GM21515 (cell line): ENCODE results near the gene NEK11.
A peak's percentile ranks its signal among the peaks of the same experiment; 100 is the strongest.
"Not testable (repeated sequence)": the region's sequence is repeated elsewhere in the genome, so short reads cannot be mapped to it uniquely, and the experiment has no call there.

Experiments used
- ATAC-seq: cut with Tn5 transposase; IDR thresholded peaks from one replicate; pipeline ENCODE4 v1.9.1; 2021; ENCODE audit not compliant: unreplicated experiment

The NEK11 gene

DNA sequence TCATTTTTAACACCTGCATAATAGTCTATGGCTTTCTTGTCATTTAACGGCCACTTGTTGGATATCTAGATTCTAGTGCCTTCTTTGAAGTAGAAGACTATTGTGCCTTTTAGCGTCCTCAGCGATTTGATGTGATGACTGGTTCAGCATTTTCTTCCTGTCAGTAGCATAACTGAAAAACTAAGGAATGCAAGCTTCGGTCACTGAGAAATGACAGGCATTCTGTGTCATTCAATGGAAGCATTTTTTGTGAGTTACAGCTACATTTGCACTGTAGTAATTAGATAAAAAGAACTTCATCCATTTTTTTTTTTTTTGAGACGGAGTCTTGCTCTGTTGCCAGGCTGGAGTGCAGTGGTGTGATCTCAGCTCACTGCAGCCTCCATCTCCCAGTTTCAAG is 10.3 kb downstream of the NEK11 start:
- no peak for ATAC-seq

DNA sequence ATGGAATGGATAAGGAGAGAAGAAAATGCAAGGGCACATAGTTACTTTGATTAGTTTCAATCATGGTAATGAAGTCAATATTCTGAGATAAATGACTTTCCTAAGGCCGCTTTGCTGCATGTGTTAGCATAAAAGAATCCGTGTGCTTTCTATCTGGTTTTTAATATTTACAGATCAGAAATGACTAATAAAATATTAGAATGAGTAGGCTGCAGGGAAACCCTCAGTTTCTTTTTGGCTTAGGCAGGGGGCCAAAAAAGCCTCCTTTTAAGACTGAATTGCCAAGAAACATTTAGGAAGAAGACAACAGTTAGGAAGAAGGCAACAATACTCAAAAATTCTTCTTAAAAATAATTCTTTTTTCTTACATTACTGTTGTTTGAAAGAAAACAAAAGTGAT is 11.6 kb downstream of the NEK11 start:
- no peak for ATAC-seq

DNA sequence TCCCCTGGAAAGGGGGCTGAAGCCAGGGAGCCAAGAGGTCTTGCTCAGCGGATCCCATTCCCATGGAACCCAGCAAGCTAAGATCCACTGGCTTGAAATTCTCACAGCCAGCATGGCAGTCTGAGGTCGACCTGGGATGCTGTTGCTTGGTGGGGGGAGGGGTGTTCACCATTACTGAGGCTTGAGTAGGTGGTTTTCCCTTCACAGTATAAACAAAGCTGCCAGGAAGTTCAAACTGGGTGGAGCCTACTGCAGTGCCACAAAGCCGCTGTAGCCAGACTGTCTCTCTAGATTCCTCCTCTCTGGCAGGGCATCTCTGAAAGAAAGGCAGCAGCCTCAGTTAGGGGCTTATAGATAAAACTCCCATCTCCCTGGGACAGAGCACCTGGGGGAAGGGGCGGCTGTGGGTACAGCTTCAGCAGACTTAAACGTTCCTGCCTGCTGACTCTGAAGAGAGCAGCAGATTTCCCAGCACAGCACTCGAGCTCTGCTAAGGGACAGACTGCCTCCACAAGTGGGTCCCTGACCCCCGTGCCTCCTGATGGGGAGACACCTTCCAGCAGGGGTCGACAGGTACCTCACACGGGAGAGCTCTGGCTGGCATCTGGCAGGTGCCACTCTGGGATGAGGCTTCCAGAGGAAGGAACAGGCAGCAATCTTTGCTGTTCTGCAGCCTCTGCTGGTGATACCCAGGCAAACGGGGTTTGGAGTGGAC is 15.8 kb downstream of the NEK11 start:
- ATAC-seq: not testable (repeated sequence)

DNA sequence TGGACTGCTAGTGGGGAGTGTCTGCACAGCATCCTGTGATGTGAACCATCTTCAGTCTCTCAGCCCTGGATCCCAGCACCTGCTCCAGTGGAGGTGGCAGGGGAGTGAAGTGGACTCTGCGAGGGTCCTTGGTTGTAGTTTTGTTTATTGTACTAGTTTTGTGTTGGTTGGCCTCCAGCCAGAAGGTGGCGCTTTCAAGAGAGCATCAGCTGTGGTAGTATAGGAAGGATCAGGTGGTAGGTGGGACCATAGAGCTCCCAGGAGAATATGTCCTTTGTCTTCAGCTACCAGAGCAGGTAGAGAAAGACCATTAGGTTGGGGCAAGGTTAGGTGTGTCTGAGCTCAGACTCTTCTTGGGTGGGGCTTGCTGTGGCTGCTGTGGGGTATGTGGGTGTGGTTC is 20.9 kb downstream of the NEK11 start:
- no peak for ATAC-seq

DNA sequence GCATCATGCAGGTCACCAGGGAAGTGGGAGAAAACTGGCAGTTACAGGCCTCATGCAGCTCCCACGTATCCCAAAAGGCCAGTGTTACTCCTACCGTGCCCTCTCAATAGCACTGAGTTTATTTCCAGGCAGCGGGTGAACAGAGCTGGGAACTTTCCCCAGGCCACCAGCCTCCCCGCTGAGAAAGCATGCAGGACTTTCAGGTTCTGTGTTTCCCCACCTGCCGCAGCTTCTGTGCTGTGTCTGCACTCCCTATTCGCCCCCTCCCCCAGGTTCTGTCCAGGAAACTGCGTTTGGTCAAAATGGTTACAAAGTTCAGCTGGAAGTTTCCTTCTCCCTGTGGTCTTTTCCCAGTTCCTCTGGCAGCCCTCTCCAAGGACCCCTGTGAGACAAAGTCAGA is 21.4 kb downstream of the NEK11 start:
- no peak for ATAC-seq

DNA sequence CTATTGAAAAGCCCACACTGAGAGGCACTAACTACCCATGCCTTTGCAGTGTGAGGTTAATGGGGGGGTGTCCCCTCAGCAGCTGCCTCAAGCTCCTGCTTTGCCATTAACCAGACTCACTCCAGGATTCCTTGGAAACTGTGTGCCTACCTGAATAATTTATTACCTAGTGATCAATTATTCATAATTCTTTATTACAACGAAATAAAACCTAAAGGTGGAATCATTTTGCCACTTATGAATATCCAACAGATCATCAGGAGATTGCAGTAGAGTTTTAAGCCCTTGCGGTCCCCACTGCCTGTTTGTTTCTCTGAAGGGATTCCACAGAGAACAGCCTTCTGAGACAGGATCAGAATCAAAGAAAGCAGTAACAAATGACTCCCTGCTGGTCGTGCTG is 23.3 kb downstream of the NEK11 start:
- ATAC-seq: no peak

DNA sequence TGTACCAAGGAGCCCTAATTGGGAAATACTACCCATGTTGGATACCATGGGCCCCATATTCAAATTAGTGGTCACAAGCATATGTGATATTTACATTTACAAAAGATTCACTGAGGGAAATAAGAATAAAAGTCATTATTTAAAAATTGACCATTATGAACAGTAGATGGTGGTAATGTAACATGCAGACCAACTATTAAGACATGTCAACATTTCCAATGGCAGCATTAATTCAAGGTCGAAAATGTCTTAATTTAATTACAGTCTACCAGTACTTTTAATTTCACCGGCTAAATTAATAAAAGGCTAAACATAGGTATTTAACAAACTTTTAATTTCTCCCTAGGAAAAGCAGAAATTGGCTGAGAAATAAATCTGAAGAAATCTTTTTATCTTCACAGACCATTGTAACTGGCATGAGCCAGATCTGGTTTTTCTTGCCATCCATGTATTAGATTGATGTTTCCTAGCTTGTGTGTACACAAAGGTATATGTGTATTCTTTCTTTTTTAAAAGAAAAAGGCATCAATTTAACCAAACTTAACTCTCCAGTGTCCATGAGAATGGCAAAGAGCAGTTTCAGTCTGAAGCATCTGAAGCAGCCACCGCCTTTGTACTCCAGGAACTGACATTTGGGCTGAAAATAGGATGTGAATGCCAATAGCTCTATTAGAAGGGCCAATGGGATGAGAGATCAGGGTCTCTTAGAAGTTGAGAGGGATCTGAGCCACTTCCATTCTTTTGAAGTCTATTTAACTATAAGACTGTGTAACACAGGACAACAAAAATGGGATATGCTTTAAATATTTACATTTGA is 26.6 kb downstream of the NEK11 start:
- ATAC-seq: no peak

DNA sequence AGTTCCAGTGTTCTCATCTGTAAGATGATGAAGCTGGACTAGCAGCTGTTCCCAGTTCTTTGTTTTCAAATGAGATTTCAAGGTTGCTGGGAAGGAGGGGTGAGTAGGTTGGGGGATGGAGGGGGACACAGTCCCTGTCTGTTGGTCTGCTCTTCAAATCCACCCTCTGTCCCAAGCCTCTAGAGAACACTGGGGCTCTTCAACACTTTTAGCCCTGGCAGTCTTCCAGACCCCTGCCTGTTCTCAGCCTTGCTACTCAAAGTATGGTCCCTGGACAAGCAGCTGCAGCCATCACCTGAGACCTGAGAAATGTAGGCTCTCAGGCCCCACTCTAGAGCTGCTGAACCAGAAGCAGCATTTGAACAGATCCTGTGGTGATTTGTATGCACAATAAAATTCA is 41.3 kb downstream of the NEK11 start:
- ATAC-seq: no peak

DNA sequence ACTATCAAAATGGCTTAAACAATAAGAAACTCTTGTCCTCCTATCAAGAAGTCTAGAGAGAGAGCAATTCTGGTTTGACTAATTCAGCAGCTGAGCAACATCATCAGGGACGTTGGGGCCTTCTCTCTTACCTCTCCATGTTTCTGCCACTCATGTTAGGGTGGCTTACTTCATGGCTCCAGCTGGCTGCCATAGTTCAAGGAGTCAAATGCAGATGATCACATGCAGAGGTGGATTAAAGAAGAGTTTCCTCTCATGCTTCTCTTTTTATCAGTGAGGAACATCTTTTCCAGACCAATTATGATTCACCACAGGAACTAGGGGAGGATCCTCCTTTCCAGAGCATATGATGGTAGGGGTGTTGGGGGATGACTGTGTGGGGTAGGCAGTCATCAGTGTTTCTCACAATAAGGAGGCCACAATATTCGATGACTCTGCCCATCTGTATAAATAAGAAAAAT is 45.5 kb downstream of the NEK11 start:
- no peak for ATAC-seq

DNA sequence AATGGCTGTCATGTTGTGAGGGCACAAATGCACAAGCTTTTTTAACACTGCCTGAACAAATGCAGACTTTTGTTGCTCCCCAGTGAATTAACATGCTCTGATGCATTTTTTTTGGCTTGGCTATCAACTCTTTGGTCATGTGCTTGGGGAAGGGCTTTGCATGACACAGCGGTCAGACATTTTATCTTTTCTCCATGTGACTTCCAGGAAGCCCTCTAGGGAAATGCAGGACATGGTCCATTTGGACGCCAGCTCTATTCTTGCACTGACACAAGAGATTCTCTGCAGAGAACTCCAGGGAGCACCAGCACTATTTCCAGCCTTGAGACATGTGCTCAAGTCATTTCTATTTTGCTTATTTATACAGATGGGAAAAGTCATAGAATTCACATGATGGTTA is 46.2 kb downstream of the NEK11 start:
- ATAC-seq: no peak

DNA sequence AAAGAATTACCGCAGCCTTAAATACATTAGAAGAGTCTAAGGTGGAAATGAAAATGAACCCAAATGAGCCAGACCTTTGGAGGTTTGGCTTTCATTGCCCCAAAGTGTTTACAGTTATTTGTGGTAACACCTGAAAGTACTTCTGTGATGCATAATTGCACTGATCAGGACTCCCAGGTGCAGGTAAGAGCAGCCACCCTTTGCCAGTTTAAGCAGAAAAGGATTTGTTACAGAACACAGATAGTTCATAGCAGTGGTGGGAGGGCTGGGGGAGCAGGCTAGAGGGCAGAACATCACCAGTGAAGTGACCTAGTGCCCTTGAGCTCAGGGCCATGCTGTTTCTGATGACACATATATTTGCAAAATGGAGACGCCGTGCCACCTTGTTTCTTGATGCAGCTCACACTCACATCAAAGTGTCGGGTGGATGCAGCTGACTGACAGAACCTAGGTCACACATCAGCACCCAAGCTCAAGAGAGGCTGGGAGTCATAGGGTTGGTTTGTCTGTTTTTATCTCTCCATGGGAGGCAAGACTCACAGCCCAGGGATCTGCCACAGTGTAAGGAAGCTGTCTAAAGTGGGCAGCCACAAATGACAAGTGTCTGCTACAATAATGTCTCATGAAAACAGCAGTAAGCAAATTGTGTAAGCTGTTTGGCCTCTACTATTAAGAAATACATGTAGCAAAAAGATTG is 49.1 kb downstream of the NEK11 start:
- peak; percentile 69 for ATAC-seq

DNA sequence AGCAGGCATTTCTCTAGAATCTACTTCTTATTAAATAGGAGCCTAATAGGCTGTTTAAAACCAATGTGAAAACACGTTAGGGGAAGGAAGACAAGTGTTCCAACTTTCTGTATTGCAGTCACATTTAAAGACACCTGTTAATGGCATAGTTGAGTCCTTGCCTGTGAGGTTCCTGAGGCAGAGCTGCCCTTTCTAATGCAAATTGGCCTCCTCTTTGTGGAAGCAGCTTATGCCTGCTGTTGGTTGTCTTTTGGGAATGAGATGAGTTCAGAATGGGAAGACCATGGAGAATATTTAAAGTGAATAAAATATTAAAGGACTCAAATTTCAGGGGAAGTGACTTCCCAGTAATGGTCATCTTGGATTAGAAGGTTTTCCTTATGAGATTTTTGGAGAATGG is 51.2 kb downstream of the NEK11 start:
- ATAC-seq: no peak

DNA sequence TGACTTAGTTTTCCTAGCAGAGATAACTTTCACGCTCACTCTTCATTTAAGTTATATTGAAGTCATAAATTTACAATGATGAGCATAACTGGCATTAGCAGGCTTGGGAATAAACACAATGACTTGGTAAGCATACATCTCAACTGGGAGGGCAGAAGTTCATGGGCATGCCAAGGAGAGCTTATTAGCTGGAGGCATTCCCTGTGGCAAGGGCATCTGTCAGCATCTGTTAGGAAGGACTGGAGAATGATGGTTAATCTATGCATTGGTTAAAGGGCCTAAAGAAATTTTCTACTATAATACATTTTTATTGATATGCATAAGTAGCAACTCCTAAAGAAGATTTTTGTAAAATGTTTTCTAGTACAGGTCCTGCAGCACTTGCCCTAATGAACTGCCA is 52.4 kb downstream of the NEK11 start:
- ATAC-seq: no peak

DNA sequence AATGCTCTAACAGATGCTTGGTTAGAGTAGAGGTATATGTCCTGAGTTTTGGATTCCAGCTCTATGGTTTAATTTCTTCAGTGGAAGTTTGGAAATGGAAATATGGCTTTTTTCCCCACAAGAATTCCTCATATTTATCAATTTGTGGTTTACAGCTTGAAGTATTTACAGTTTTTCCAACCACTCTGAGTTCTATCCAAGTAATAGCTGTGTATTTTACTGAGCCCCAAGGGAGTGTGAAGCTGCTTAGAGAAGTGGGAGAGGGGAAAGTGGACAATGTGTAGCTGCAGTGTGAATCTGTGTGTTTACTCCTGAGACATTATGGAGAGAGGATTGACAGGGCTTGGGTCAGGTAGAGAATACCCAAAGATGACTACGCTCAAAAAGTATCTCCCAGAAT is 54.5 kb downstream of the NEK11 start:
- no peak for ATAC-seq

DNA sequence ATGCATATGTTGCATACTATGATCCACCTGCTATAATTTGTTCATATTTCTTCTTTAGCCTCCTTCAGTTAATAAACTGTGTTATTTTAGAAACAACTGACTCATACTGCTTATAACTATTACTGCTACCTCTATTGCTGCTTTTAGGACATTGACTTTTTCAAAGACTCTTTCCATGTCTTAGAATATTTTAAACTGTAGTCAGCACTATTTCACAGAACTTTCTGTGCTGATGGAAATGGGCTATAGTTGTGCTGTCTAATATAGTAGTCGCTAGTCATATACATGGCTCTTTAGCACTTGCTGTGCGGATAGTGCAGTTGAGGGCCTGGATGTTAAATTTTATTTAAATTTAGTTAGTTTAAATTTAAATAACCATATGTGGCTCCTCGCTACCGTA is 55.6 kb downstream of the NEK11 start:
- ATAC-seq: no peak

DNA sequence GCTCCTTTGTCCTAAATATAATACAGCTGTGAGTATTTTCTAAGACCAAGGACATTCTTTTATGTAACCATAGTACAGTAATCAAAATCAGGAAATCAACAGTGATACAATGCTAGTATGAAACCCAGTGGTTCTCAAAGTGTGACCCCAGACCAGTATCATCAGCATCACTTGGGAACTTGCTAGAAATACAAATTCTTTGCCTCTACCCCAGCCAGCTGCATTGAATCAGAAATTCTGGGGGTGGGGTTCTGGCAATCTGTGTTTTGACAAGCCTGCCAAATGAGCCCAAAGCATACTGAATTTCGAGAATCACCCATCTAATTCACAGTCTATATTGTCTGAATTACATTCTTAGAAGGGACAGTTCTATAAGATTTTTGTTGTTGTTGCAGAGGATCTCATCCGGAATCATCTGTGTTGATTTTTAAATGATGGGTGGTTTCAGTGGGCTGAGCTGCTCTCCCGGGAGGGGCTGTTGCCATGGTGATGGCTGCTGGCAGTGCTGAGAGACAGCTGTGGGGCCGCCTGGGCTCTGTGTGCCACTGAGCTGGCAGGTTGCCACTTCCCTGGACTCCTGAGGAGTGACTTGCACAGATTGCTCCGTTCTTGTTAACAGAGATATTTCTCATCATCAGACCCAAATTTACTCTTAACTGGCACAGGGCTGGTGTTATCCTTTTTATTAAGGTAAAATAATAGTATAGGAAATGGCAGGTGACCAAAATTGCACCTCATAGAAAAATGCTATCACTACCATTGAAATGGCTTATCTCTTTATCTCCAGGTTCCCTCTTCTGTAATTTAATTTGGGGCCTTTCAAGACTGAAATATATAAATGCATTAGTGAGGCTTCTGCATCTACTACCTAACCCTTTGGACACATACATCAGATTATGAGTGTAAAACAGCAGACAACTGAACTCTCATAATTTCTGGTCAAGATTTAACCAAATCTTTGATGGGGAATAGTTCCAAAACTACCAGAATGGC is 56.5 kb downstream of the NEK11 start:
- ATAC-seq: no peak

DNA sequence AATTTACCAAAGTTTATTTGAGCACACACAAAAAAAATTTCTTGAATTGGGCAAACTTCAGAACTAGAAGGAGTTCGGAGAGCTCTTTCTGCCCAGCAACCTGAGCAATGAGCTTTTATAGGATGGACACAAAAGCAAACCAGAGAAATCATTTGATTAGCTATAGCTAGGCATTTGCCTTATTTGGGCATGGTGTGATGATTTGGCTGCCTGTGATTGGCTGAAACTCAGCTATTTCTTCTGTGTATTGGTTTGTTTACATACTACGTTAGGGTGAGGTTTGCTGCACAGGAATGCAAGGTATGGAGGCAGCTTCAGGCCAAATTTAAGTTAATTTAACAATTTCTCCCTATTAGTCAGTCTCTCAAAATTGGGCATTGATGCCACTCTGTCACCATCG is 65.1 kb downstream of the NEK11 start:
- no peak for ATAC-seq

DNA sequence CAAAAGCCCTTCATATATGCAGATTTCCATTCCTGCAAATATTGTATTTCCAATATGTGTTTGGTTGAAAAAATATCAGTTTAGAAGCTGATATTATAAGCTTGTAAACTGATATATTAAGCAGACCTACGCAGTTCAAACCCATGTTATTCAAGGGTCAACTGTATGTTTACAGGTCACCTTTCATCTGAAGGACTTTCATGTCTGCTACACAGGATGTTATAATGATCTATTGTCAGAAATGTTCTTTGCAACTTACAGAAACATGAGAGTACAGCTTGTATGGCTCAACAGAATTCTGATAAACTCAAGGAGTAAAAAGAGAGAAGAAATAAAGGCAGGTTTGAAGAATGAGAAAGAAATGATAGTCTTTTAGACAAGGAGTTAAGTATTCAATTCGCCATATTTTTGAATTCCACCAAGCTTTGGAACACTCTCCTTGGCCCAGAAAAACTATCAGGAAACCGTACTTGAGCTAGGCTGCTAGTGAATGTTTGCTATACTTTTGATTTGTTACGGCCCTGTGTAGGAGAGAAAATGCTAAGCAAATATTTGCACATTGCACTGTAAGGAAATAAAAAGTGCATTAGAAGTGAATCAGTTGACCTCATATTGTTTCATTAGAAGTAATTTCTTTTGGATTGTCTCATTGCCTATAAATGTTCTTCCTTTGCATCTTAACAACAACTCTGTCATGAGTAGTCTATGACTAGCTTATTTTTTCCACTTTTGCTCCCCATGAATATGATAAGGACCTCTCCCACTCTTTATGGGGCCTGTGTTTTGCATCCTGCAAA is 81.2 kb downstream of the NEK11 start:
- no peak for ATAC-seq

DNA sequence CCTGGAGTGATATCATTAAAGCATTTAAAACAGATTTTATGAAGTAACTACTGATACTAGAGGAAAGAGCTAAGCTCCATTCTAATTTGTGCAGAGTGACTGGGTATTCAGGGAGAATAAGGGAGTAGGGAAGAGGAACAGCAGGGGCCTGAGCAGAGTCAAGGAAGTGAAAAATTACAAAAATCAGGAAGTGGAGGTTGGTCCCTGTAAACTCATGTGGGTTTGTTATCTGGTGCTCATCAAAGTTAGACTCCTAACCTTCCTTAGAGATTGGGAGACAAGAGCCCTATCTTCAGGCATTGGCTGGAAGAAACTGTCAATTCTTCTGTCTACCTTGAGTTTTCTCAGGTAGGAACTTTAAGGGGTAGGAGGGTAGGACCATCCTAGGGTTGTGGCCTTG is 82.5 kb downstream of the NEK11 start:
- ATAC-seq: no peak

DNA sequence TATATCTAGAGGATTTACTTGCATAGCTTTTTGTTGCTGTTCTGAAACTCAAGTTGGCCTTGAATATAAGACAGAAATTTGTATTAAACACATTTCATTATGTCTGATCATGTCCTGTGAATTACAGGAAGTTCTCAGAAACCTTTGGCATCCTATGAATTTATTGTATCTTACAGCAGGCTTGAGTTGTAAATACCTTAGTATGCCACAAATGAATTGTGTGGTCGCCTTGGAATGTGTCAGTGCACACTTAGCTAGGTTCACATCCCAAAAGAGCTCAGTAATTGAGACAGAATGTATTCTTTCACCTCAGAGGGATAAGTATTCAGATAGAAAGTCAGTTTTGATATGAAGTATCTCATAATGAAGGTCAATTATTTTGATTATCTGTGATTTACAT is 83.4 kb downstream of the NEK11 start:
- ATAC-seq: no peak
